Natural killer cell (primary cell): ENCODE data around the gene MYO1G. TPM values are rescaled to one million over a fixed set of nuclear protein-coding genes. Genes with fewer than 3 reads are reported as not detected.
"Not testable (repeated sequence)": the region's sequence is repeated elsewhere in the genome, so short reads cannot be mapped to it uniquely, and the experiment has no call there.

Experiments
- ATAC-seq, 3 donors: fragments of 150-1000 bp in 2 of 3; fragments of 200-7000 bp in 1 of 3; cut with Tn5 transposase; 1 replicate in 1 of 3; 2 replicates in 2 of 3; pipeline ENCODE4 v1.10.0; 2021; ENCODE audit warnings: mild to moderate bottlenecking in 2 of 3, moderate library complexity in 2 of 3
- DNase-seq, 2 donors: peaks; one replicate each; pipeline versions ENCODE4 v3.0.0 to v3.0.0-alpha.2; 2013 to 2021; ENCODE audit warnings: mixed read lengths in 1 of 2
- H3K27ac ChIP-seq: one replicate; pipeline ENCODE4 v1.5.1; 2013; ENCODE audit warnings: mild to moderate bottlenecking, low read length
- H3K27me3 ChIP-seq: one replicate; pipeline ENCODE4 v1.6.1; 2013; ENCODE audit warnings: low read length; ENCODE audit not compliant: control insufficient read depth, insufficient read depth
- H3K36me3 ChIP-seq: one replicate; pipeline ENCODE4 v1.6.1; 2013; ENCODE audit warnings: low read length; ENCODE audit not compliant: control insufficient read depth, insufficient read depth
- H3K4me1 ChIP-seq: one replicate; pipeline ENCODE4 v1.6.1; 2013; ENCODE audit warnings: low read length; ENCODE audit not compliant: control insufficient read depth, insufficient read depth
- H3K4me3 ChIP-seq: one replicate; pipeline ENCODE4 v1.5.1; 2013; ENCODE audit warnings: low read length
- H3K9me3 ChIP-seq: one replicate; pipeline ENCODE4 v1.6.1; 2013; ENCODE audit warnings: low read length; ENCODE audit not compliant: control insufficient read depth, insufficient read depth
- H3K27ac Mint-ChIP-seq, 2 donors: one replicate each; pipeline ENCODE4 v1.8.0; 2022; ENCODE audit warnings: mild to moderate bottlenecking in 2 of 2, mixed read lengths in 2 of 2, moderate library complexity in 1 of 2
- H3K27me3 Mint-ChIP-seq, 2 donors: one replicate each; pipeline ENCODE4 v1.8.0; 2022; ENCODE audit warnings: low read depth in 2 of 2, mixed read lengths in 2 of 2
- H3K36me3 Mint-ChIP-seq: one replicate; pipeline ENCODE4 v1.8.0; 2022; ENCODE audit warnings: mixed read lengths
- H3K4me1 Mint-ChIP-seq, 2 donors: one replicate each; pipeline ENCODE4 v1.8.0; 2022; ENCODE audit warnings: mixed read lengths in 2 of 2
- H3K4me3 Mint-ChIP-seq: one replicate; pipeline ENCODE4 v1.8.0; 2022; ENCODE audit warnings: mild to moderate bottlenecking, moderate library complexity, mixed read lengths
- H3K9me3 Mint-ChIP-seq, 2 donors: one replicate each; pipeline ENCODE4 v1.8.0; 2022; ENCODE audit warnings: mixed read lengths in 2 of 2
- CTCF ChIP-seq: fragments of 200-600 bp; IDR thresholded peaks from one replicate; pipeline ENCODE4 v1.8.0; 2022; ENCODE audit warnings: antibody characterized with exemption
- WGBS: methylation state at CpG from one replicate; pipeline ENCODE4 v1.1.7; 2013; ENCODE audit warnings: missing lambda C conversion rate; ENCODE audit not compliant: insufficient coverage; 5-methylcytosine and 5-hydroxymethylcytosine counted together
- intact Hi-C: fragments of 100-400 bp; cut with micrococcal nuclease; formaldehyde crosslinking; loops from one replicate; pipeline ENCODE4 v1.14.2; 2022
- total RNA-seq, 4 donors: library from RNA; stranded (reverse); fragments of 120-200 nt in 1 of 4; gene quantifications; one replicate each; pipeline versions ENCODE4 v1.2.3 to v1.2.4, GENCODE V29; 2013 to 2022

MYO1G gene
- total RNA-seq, 3 donors from 2014 or later (not counting 1 experiment from before 2014, with no cell fraction given), result 371 to 470 (median 429) TPM

- Histone ChIP-seq H3K4me1 (no peaks in the 10 kb centered on the region), H3K27me3 (no peaks in the 10 kb centered on the region), H3K36me3 (no peaks in the 10 kb centered on the region), H3K4me3 (no peak overlapping the region), H3K9me3 (no peaks in the 10 kb centered on the region), H3K27ac (no peak overlapping the region)
- no peak for TF ChIP-seq CTCF
- H3K27ac Mint-ChIP-seq, result no peak overlapping the region
- no peaks in the 10 kb centered on the region for H3K4me1 Mint-ChIP-seq
- no peaks in the 10 kb centered on the region for H3K9me3 Mint-ChIP-seq
- no peak overlapping the region for H3K4me3 Mint-ChIP-seq
- no peaks in the 10 kb centered on the region for H3K36me3 Mint-ChIP-seq
- H3K27me3 Mint-ChIP-seq, result peaks cover 4 to 14% of the 10 kb centered on the region in 2 donors
- intact Hi-C loops, result no loop called here
- 63% methylated on average over 1 of the region's 1 CpG for WGBS
- ATAC-seq, result no peak
- DNase-seq, result no peak
Observed at GRCh38 chr7:44935016-44935415, 43.8 kb downstream of the MYO1G start.

GRCh38 chr7:44934510-44934909, 44.3 kb downstream of the MYO1G start:
- H3K27ac Mint-ChIP-seq, H3K9me3 Mint-ChIP-seq, H3K27me3 ChIP-seq, H3K27ac ChIP-seq, H3K36me3 ChIP-seq, DNase-seq, H3K4me3 Mint-ChIP-seq, H3K4me1 ChIP-seq, H3K4me1 Mint-ChIP-seq, H3K9me3 ChIP-seq, ATAC-seq, intact Hi-C loops, H3K4me3 ChIP-seq, H3K36me3 Mint-ChIP-seq: not testable (repeated sequence)
- WGBS, result 92% methylated on average over 5 of the region's 5 CpGs
- peaks cover 7 to 14% of the 10 kb centered on the region in 2 donors for H3K27me3 Mint-ChIP-seq

- Histone ChIP-seq H3K4me1 (no peaks in the 10 kb centered on the region), H3K4me3 (no peak overlapping the region), H3K36me3 (no peaks in the 10 kb centered on the region), H3K9me3 (no peaks in the 10 kb centered on the region), H3K27ac (no peak overlapping the region), H3K27me3 (no peaks in the 10 kb centered on the region)
- ATAC-seq (no peak), DNase-seq (no peak)
- H3K36me3 Mint-ChIP-seq, result no peaks in the 10 kb centered on the region
- 92% methylated on average over 5 of the region's 6 CpGs for WGBS
- H3K9me3 Mint-ChIP-seq, result no peaks in the 10 kb centered on the region
- no peak overlapping the region for H3K4me3 Mint-ChIP-seq
- no peak overlapping the region for H3K27ac Mint-ChIP-seq
- H3K4me1 Mint-ChIP-seq, result no peaks in the 10 kb centered on the region
- intact Hi-C loops, result no loop called here
- peaks cover 5 to 15% of the 10 kb centered on the region in 2 donors for H3K27me3 Mint-ChIP-seq
- no peak for TF ChIP-seq CTCF
Observed at GRCh38 chr7:44930921-44931320, 47.9 kb downstream of the MYO1G start.

DNA sequence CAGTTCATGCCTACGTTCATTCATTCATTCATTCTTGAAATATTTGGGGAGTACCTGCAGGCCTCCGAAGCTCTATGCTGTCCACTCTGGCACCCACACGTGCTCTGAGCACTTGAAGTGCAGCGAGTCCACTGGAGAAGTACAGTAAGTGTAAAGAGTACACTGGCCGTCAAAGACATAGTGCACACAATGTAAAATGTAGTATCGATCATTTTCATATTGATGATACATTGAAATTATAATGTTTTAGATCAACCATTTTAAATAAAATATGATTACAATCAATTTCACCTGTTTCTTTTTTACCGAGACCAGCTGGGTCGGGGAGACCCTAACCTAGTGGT, 56.5 kb downstream of the MYO1G start:
- 44% methylated on average over 4 of the region's 8 CpGs for WGBS
- H3K27ac Mint-ChIP-seq, result no peak overlapping the region

More for the DNA sequence above, 56.5 kb downstream of the MYO1G start:
- ATAC-seq (peak; percentile 21 to 35 (median 33)), DNase-seq (no peak)
- Mint-ChIP-seq H3K4me1 (peaks cover 0 to 4% of the 10 kb centered on the region in 2 donors), H3K27me3 (peaks cover 0 to 9% of the 10 kb centered on the region in 2 donors), H3K9me3 (no peaks in the 10 kb centered on the region), H3K4me3 (no peak overlapping the region), H3K36me3 (no peaks in the 10 kb centered on the region)
- Histone ChIP-seq H3K4me3 (no peak overlapping the region), H3K27me3 (no peaks in the 10 kb centered on the region), H3K9me3 (no peaks in the 10 kb centered on the region), H3K36me3 (no peaks in the 10 kb centered on the region), H3K27ac (no peak overlapping the region), H3K4me1 (peaks cover 5% of the 10 kb centered on the region)
- intact Hi-C loops, result loop anchor here (1.0 to 5.0 kb wide), 5 partner anchors 65 to 334 kb away; partner anchors contain the start of gene H2AZ2
- TF ChIP-seq CTCF, result peak; percentile 44
